A673 (cell line): ENCODE results near the gene SUSD4.

Experiments
- EZH2 ChIP-seq: fragments of 200-600 bp; sonication (generic); IDR thresholded peaks from 2 replicates; pipeline ENCODE4 v1.6.1; 2017; ENCODE audit warnings: borderline replicate concordance, low read depth, mild to moderate bottlenecking, mixed read lengths, antibody characterized with exemption, low read length; ENCODE audit not compliant: poor library complexity, severe bottlenecking
- TF ChIP-seq, protein P1 (sequence below): fragments of 300-800, 200-600 bp; sonication (generic); conservative IDR thresholded peaks from 2 replicates; pipeline ENCODE4 v1.5.1; 2017; ENCODE audit warnings: low read depth, mild to moderate bottlenecking, antibody characterized with exemption, low read length, moderate library complexity, mixed read lengths

DNA sequence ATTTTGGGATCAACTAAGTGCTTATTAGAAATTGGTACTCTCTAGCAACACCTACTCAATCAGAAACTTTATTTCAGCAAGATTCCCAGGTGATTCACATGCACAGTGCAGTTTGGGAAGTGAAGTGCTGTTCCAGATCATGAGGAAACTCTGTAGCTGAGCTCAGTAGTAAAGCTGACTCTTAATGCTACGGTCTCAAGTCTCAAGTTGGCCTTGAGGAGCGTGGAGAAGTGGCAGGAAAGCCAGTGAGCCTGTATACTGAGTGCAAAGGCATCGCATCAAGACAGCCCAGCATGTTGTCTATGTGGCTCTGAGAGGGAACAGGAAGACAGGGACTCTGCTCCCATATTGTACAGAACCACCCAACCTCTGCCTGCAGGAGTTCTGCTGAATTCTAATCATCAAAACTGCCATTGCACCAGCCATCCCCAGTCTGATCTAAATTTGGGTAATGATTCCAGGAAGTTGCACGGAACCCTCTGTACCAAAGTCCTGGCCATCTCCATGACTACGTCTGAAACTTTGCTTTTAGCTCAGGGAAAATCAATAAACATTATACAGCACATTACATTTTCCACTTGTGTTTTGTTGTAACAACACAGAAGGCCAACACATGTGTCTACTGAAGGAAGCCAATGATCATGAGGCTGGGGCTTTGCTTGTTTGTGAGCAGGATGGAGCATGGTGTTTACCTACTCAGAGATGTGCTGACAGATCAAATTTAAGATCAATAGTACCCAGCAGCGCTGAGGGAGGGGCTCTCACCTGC lies 115.8 kb downstream of the SUSD4 start:
- TF ChIP-seq, protein P1, sequence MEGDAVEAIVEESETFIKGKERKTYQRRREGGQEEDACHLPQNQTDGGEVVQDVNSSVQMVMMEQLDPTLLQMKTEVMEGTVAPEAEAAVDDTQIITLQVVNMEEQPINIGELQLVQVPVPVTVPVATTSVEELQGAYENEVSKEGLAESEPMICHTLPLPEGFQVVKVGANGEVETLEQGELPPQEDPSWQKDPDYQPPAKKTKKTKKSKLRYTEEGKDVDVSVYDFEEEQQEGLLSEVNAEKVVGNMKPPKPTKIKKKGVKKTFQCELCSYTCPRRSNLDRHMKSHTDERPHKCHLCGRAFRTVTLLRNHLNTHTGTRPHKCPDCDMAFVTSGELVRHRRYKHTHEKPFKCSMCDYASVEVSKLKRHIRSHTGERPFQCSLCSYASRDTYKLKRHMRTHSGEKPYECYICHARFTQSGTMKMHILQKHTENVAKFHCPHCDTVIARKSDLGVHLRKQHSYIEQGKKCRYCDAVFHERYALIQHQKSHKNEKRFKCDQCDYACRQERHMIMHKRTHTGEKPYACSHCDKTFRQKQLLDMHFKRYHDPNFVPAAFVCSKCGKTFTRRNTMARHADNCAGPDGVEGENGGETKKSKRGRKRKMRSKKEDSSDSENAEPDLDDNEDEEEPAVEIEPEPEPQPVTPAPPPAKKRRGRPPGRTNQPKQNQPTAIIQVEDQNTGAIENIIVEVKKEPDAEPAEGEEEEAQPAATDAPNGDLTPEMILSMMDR = no peak
- TF ChIP-seq EZH2 = no peak
